ENCODE results near the gene UBE2G2. TPM values are rescaled to one million over a fixed set of nuclear protein-coding genes. Genes with fewer than 3 reads are reported as not detected.

Gene UBE2G2
- total and polyA plus RNA-seq, 10 donors: 39.4 to 125 (median 84.5) TPM

GRCh38 chr21:44820851-44821250 lies 19.2 kb upstream of the UBE2G2 start:
- Histone ChIP-seq H3K36me3 (no peaks in the 10 kb centered on the region), H3K27ac (no peak overlapping the region), H3K27me3 (replicated peaks in 1 of 7) (no peaks in the 10 kb centered on the region), H3K9me3 (peaks cover 0 to 48% (median 44%) of the 10 kb centered on the region in 8 donors), H3K4me3 (no peak overlapping the region), H3K4me1 (peaks cover 6 to 26% (median 23%) of the 10 kb centered on the region in 6 donors)
- 84 to 90% (median 87%) methylated on average over 3 of the region's 3 CpGs for WGBS, 5 donors
- no peak for DNase-seq
- intact Hi-C loops (cut with DNase I; ENCODE audit: low total_unique reads): no loop called here
- TF ChIP-seq POLR2AphosphoS5 (IDR thresholded peaks at IDR 0.05) (no peak), POLR2A (IDR thresholded peaks at IDR 0.05) (no peak)
- TF ChIP-seq, protein P1, sequence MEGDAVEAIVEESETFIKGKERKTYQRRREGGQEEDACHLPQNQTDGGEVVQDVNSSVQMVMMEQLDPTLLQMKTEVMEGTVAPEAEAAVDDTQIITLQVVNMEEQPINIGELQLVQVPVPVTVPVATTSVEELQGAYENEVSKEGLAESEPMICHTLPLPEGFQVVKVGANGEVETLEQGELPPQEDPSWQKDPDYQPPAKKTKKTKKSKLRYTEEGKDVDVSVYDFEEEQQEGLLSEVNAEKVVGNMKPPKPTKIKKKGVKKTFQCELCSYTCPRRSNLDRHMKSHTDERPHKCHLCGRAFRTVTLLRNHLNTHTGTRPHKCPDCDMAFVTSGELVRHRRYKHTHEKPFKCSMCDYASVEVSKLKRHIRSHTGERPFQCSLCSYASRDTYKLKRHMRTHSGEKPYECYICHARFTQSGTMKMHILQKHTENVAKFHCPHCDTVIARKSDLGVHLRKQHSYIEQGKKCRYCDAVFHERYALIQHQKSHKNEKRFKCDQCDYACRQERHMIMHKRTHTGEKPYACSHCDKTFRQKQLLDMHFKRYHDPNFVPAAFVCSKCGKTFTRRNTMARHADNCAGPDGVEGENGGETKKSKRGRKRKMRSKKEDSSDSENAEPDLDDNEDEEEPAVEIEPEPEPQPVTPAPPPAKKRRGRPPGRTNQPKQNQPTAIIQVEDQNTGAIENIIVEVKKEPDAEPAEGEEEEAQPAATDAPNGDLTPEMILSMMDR (IDR thresholded peaks at IDR 0.05 in 8 of 11, conservative IDR thresholded peaks at IDR 0.05 in 3 of 11): no peak

GRCh38 chr21:44819283-44820243 lies 17.9 kb upstream of the UBE2G2 start:
- Histone ChIP-seq H3K9me3 (peaks cover 0 to 48% (median 44%) of the 10 kb centered on the region in 8 donors), H3K4me1 (peaks cover 10 to 39% (median 30%) of the 10 kb centered on the region in 6 donors), H3K4me3 (no peak overlapping the region), H3K36me3 (peaks cover 0 to 3% (median 0%) of the 10 kb centered on the region in 6 donors), H3K27ac (no peak overlapping the region), H3K27me3 (replicated peaks in 1 of 7) (no peaks in the 10 kb centered on the region)
- 96 to 98% (median 97%) methylated on average over 28 to 33 of the region's 33 CpGs for WGBS, 5 donors
- TF ChIP-seq, protein P1 (IDR thresholded peaks at IDR 0.05 in 8 of 11, conservative IDR thresholded peaks at IDR 0.05 in 3 of 11): no peak
- no peak for TF ChIP-seq POLR2AphosphoS5 (IDR thresholded peaks at IDR 0.05)
- no peak for TF ChIP-seq POLR2A (IDR thresholded peaks at IDR 0.05)
- intact Hi-C loops (cut with DNase I; ENCODE audit: low total_unique reads): loop anchor here (5.0 kb wide), 1 partner anchor 53 kb away; the partner anchor contains the start of gene PTTG1IP
- DNase-seq: no peak

GRCh38 chr21:44818640-44819011 lies 17.0 kb upstream of the UBE2G2 start:
- WGBS, 5 donors: 55 to 69% (median 60%) methylated on average over 18 to 37 of the region's 37 CpGs
- Histone ChIP-seq H3K27me3 (replicated peaks in 1 of 7) (no peaks in the 10 kb centered on the region), H3K27ac (peak overlapping the region; percentile 86 to 96 (median 95)), H3K4me3 (peak overlapping the region; percentile 51 to 82 (median 64)), H3K9me3 (peaks cover 0 to 45% (median 41%) of the 10 kb centered on the region in 8 donors), H3K36me3 (peaks cover 0 to 8% (median under 1%) of the 10 kb centered on the region in 6 donors), H3K4me1 (peaks cover 10 to 48% (median 32%) of the 10 kb centered on the region in 6 donors)
- TF ChIP-seq POLR2AphosphoS5 (IDR thresholded peaks at IDR 0.05): no peak
- TF ChIP-seq, protein P1 (IDR thresholded peaks at IDR 0.05 in 8 of 11, conservative IDR thresholded peaks at IDR 0.05 in 3 of 11): no peak
- no peak for TF ChIP-seq POLR2A (IDR thresholded peaks at IDR 0.05)
- intact Hi-C loops (cut with DNase I; ENCODE audit: low total_unique reads): loop anchor here (5.0 kb wide), 1 partner anchor 54 kb away; the partner anchor contains the start of gene PTTG1IP
- DNase-seq: peak; percentile 90

All from spleen (tissue), 11 donors.